A549 treated with dexamethasone at 1 μM for 4 hours (cell line): ENCODE data around the gene TTF1. TPM values are rescaled to one million over a fixed set of nuclear protein-coding genes. Genes with fewer than 3 reads are reported as not detected.

Source experiments
- total RNA-seq: library from RNA; stranded (reverse); fragments of 200-300 nt; extraction: Qiagen RNA extraction; gene quantifications from 5 replicates; pipeline ENCODE4 v1.2.3, GENCODE V29; 2022

The TTF1 gene, protein sequence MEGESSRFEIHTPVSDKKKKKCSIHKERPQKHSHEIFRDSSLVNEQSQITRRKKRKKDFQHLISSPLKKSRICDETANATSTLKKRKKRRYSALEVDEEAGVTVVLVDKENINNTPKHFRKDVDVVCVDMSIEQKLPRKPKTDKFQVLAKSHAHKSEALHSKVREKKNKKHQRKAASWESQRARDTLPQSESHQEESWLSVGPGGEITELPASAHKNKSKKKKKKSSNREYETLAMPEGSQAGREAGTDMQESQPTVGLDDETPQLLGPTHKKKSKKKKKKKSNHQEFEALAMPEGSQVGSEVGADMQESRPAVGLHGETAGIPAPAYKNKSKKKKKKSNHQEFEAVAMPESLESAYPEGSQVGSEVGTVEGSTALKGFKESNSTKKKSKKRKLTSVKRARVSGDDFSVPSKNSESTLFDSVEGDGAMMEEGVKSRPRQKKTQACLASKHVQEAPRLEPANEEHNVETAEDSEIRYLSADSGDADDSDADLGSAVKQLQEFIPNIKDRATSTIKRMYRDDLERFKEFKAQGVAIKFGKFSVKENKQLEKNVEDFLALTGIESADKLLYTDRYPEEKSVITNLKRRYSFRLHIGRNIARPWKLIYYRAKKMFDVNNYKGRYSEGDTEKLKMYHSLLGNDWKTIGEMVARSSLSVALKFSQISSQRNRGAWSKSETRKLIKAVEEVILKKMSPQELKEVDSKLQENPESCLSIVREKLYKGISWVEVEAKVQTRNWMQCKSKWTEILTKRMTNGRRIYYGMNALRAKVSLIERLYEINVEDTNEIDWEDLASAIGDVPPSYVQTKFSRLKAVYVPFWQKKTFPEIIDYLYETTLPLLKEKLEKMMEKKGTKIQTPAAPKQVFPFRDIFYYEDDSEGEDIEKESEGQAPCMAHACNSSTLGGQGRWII
- total RNA-seq: 13.8 to 16.3 TPM (median 14.1 TPM) in 5 replicates

DNA sequence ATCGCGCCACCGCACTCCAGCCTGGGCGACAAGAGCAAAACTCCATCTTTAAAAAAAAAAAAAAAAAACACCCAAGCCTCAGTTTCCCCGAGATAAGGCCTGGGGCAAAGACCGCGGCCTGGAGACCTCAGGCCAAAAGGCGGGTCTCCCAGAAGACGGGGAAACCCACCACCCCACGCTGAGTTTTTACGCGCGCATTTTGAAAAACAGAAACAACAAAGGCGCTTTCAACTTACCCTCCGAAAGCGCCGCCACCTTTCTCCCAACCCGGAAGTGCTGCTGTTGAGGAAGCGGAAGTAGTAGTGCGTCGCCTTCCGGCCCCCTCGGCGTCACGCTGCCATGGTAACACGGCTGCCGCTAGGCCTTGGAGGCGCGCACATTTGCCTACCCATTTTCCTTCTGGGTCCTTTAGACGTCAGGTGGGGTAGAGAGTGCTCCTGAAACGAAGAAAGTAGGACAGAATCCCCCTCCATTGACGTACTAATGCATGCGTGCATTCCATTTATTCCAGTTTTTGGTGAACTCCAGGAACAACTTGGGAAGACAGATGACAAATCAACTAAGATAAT, at the start of gene TTF1:
Gene TTF1 (minus strand): TSS at position 287 of the 569 bp plus-strand sequence. CDS start 4,019 bp downstream, outside the sequence.

DNA sequence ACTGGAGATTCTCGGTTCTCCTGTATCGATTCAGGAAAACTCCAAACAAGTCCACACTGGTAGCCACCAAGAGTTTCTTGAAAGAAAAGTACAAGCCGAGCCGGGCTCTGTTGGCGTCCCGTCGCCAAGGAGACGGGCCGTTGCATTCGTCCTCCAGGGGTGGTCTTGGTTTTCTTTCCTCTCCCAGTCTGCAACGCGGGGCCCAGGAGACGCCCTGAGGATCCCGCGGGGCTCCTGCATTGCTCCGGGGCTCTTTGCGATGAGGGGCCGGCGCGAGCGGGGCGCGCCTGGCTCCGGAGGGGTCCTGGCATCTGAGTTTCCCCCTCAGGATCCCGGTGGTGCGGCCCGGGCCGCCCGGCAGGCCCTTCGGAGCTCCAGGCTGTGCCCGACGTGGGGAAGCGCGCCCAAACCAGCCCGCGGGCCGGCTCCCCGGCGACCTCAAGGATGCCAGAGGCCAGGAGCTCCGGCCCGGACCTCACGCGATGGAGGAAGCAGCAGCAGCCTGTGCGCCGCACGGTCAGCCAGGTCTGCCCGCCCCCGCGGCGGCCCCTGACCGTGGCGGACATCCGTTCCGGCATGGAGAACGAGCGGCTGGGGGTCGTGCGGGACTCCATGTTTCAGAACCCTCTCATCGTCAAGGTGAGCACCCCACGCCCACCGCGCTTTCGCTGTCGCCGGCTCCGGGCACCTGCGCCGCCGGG, 3.3 kb upstream of the TTF1 start, which contains the start of gene CFAP77:
Gene CFAP77 (plus strand): TSS at position 384 of the 701 bp plus-strand sequence. CDS start 61 bp downstream, at position 445.

DNA sequence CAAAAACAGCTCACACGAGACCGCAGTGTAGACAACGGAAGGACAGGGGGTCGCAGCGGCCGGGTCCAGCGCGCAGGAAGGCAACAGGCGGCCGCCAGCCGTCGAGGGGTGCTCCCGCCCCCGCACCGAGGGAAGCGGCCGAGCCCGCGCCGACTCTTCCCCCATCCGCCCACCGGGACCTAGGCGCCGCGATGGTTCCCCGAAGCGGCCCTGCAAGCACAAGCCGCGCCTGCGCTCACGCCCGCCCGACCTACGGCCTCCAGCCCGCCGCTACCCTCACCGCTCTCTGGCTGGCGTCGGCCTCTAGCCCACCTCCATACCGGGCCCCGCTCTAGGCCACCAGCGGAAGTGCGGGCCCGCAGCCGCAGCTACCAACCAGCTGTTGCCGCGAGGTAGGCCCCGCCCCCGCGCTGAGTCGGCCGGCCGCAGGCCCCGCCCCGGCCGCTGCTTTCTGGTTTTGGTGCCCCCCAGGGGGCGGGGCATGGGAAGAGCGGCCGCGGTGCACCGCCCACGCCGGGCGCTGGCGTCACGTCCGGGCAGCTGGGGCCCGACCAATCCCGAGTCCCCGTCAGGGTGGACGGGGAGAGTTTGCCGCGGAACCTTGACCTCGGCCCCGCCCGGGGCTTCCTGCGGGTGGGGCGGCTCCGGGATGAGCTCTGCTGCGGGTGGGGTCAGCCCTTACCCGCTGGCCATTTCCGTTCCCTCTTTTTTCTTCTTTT, 51.8 kb downstream of the TTF1 start, which contains the start of gene SETX:
Gene SETX (minus strand): TSS at position 350 of the 719 bp plus-strand sequence. CDS start 5,558 bp downstream, outside the sequence.

Other genes starting within 250 kb of the TTF1 start
- 0.57 to 2.3 TPM (median 1.5 TPM) in 5 replicates for gene NTNG2, start 244.8 kb downstream of the TTF1 start, total RNA-seq
- gene SETX, start 51.9 kb downstream of the TTF1 start, total RNA-seq: 18.5 to 23.5 TPM (median 21.1 TPM) in 5 replicates
- 0.05 to 0.22 TPM (median 0.07 TPM) in 3 of 5 replicates, not detected in the others for gene CFAP77, start 3.4 kb upstream of the TTF1 start, total RNA-seq
- not detected in 5 replicates for gene BARHL1, start 175.8 kb upstream of the TTF1 start, total RNA-seq